Breast epithelium (tissue), 4 donors: ENCODE measurements around the gene EPB41L2. TPM values are rescaled to one million over a fixed set of nuclear protein-coding genes. Genes with fewer than 3 reads are reported as not detected.

Source experiments
- DNase-seq, 2 donors: peaks; one replicate each; pipeline ENCODE4 v3.0.0-alpha.2; 2019; ENCODE audit warnings: low spot score in 2 of 2
- H3K27ac ChIP-seq, 2 donors: fragments of 200-600 bp; sonication (generic) in 1 of 2; one replicate each; pipeline ENCODE4 v1.5.1; 2016 to 2019; ENCODE audit warnings: mild to moderate bottlenecking in 1 of 2
- H3K27me3 ChIP-seq, 2 donors: fragments of 200-600 bp; sonication (generic) in 1 of 2; one replicate each; pipeline versions ENCODE4 v1.5.1 to v1.6.0; 2017 to 2019; ENCODE audit warnings: control low read depth in 1 of 2, mild to moderate bottlenecking in 1 of 2
- H3K36me3 ChIP-seq: fragments of 200-600 bp; one replicate; pipeline ENCODE4 v1.5.1; 2019
- H3K4me1 ChIP-seq, 2 donors: fragments of 200-600 bp; sonication (generic); one replicate each; pipeline ENCODE4 v1.5.1; 2016 to 2019; ENCODE audit warnings: control low read depth in 1 of 2
- H3K4me3 ChIP-seq, 3 donors: fragments of 200-600 bp; sonication (generic); 1 replicate in 2 of 3; 2 replicates in 1 of 3; pipeline ENCODE4 v1.5.1; 2016 to 2019; ENCODE audit warnings: mild to moderate bottlenecking in 3 of 3, moderate library complexity in 2 of 3
- H3K9me3 ChIP-seq, 2 donors: fragments of 200-600 bp; sonication (generic) in 1 of 2; one replicate each; pipeline ENCODE4 v1.5.1; 2016 to 2019; ENCODE audit warnings: control low read depth in 1 of 2
- CTCF ChIP-seq, 3 donors: fragments of 450-650 bp; IDR thresholded peaks; one replicate each; pipeline ENCODE4 v1.5.1; 2016 to 2017; ENCODE audit warnings: antibody characterized with exemption in 3 of 3, mild to moderate bottlenecking in 3 of 3, moderate library complexity in 3 of 3
- POLR2A ChIP-seq: fragments of 450-650 bp; IDR thresholded peaks from one replicate; pipeline ENCODE4 v1.6.1; 2016; ENCODE audit warnings: antibody characterized with exemption, mild to moderate bottlenecking, moderate library complexity
- POLR2AphosphoS5 ChIP-seq, 3 donors: sonication (generic); formaldehyde crosslinking; IDR thresholded peaks; one replicate each; pipeline ENCODE4 v1.6.1; 2017; ENCODE audit warnings: antibody characterized with exemption in 3 of 3
- intact Hi-C: fragments of 100-400 bp; cut with DNase I; formaldehyde crosslinking; loops from one replicate; pipeline ENCODE4 v1.15.1; 2023; ENCODE audit warnings: low total_unique reads
- total RNA-seq, 3 donors: library from RNA; depleted of rRNA; stranded (reverse); fragments of >200 nt; gene quantifications; one replicate each; pipeline ENCODE4 v1.1.0, GENCODE V29; 2016

Gene EPB41L2
- total RNA-seq, 3 donors from 2014 or later = 72.7 to 110 (median 101) TPM

- Histone ChIP-seq H3K27me3 (no peaks in the 10 kb centered on the region), H3K9me3 (no peaks in the 10 kb centered on the region), H3K4me3 (no peak overlapping the region), H3K27ac (no peak overlapping the region), H3K36me3 (no peaks in the 10 kb centered on the region), H3K4me1 (no peaks in the 10 kb centered on the region)
- TF ChIP-seq CTCF (IDR thresholded peaks at IDR 0.05) (no peak), POLR2A (no peak), POLR2AphosphoS5 (IDR thresholded peaks at IDR 0.05) (no peak)
- intact Hi-C loops = loop anchor here (10.0 kb wide), 1 partner anchor 1570 kb away; no protein-coding TSS in a partner anchor
- DNase-seq = no peak
These were observed 237.9 kb downstream of the EPB41L2 start for GRCh38 chr6:130824978-130825694.

GRCh38 chr6:130822736-130823135, 240.3 kb downstream of the EPB41L2 start:
- no peaks in the 10 kb centered on the region for H3K36me3 ChIP-seq
- no peaks in the 10 kb centered on the region for H3K4me1 ChIP-seq
- H3K4me3 ChIP-seq = no peak overlapping the region
- no peak for DNase-seq
- TF ChIP-seq POLR2AphosphoS5 (IDR thresholded peaks at IDR 0.05) = no peak
- no peak for TF ChIP-seq POLR2A
- H3K9me3 ChIP-seq = peaks cover 0 to 4% of the 10 kb centered on the region in 2 donors
- H3K27ac ChIP-seq = no peak overlapping the region
- intact Hi-C loops = loop anchor here (10.0 kb wide), 1 partner anchor 1572 kb away; no protein-coding TSS in a partner anchor
- H3K27me3 ChIP-seq = no peaks in the 10 kb centered on the region

- DNase-seq = no peak
- intact Hi-C loops = no loop called here
- H3K9me3 ChIP-seq = peaks cover 3 to 4% of the 10 kb centered on the region in 2 donors
These were observed 247.6 kb downstream of the EPB41L2 start for GRCh38 chr6:130815200-130816071.

GRCh38 chr6:130814506-130814905, 248.5 kb downstream of the EPB41L2 start:
- intact Hi-C loops = no loop called here
- H3K36me3 ChIP-seq = no peaks in the 10 kb centered on the region
- no peak overlapping the region for H3K4me3 ChIP-seq
- no peak for DNase-seq
- H3K9me3 ChIP-seq = peaks cover 3 to 4% of the 10 kb centered on the region in 2 donors
- H3K27me3 ChIP-seq = no peaks in the 10 kb centered on the region
- H3K27ac ChIP-seq = no peak overlapping the region
- no peak for TF ChIP-seq CTCF (IDR thresholded peaks at IDR 0.05)
- TF ChIP-seq POLR2A = no peak
- no peak for TF ChIP-seq POLR2AphosphoS5 (IDR thresholded peaks at IDR 0.05)
- H3K4me1 ChIP-seq = no peaks in the 10 kb centered on the region

More at GRCh38 chr6:130815200-130816071, 247.6 kb downstream of the EPB41L2 start:
- Histone ChIP-seq H3K4me1 (no peaks in the 10 kb centered on the region), H3K4me3 (no peak overlapping the region), H3K27me3 (no peaks in the 10 kb centered on the region), H3K36me3 (no peaks in the 10 kb centered on the region), H3K27ac (no peak overlapping the region)
- TF ChIP-seq POLR2A = no peak
- no peak for TF ChIP-seq CTCF (IDR thresholded peaks at IDR 0.05)
- no peak for TF ChIP-seq POLR2AphosphoS5 (IDR thresholded peaks at IDR 0.05)

GRCh38 chr6:130811932-130812331, 251.1 kb downstream of the EPB41L2 start:
- intact Hi-C loops = no loop called here
- H3K27ac ChIP-seq = no peak overlapping the region
- no peaks in the 10 kb centered on the region for H3K27me3 ChIP-seq
- no peaks in the 10 kb centered on the region for H3K36me3 ChIP-seq
- H3K4me1 ChIP-seq = no peaks in the 10 kb centered on the region
- H3K9me3 ChIP-seq = no peaks in the 10 kb centered on the region
- no peak overlapping the region for H3K4me3 ChIP-seq
- TF ChIP-seq POLR2A = no peak
- no peak for TF ChIP-seq CTCF (IDR thresholded peaks at IDR 0.05)
- no peak for TF ChIP-seq POLR2AphosphoS5 (IDR thresholded peaks at IDR 0.05)
- DNase-seq = no peak
